HG02759 (cell line): ENCODE results near the gene FMO4.
"Not testable (repeated sequence)": the region's sequence is repeated elsewhere in the genome, so short reads cannot be mapped to it uniquely, and the experiment has no call there.

Experiments
- ATAC-seq: cut with Tn5 transposase; IDR thresholded peaks from one replicate; pipeline ENCODE4 v1.9.1; 2021; ENCODE audit warnings: mild to moderate bottlenecking, moderate library complexity; ENCODE audit not compliant: unreplicated experiment

The FMO4 gene, protein sequence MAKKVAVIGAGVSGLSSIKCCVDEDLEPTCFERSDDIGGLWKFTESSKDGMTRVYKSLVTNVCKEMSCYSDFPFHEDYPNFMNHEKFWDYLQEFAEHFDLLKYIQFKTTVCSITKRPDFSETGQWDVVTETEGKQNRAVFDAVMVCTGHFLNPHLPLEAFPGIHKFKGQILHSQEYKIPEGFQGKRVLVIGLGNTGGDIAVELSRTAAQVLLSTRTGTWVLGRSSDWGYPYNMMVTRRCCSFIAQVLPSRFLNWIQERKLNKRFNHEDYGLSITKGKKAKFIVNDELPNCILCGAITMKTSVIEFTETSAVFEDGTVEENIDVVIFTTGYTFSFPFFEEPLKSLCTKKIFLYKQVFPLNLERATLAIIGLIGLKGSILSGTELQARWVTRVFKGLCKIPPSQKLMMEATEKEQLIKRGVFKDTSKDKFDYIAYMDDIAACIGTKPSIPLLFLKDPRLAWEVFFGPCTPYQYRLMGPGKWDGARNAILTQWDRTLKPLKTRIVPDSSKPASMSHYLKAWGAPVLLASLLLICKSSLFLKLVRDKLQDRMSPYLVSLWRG

DNA sequence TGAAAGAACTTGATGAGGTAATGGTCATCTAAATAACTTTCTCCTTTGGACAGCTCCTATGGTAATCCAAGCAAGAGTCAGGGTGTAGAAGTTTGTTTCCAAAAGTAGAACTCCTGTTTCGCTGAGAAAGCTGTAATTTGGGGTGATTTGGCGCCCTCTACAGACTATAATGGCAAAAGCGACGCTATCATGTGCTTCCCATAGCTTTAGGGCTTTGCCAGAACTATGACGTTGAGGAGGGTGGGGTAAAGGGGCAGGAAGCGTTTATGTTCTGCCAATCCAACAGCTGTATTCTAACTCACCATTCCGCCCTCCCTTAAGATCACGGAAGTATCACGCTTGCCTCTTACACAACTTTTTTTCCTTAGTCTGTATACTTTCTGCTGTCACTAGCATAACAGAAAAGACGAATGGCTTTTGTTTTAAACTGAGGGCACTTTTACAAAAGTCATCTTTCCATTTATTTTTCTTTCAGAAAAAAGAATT lies at the start of gene FMO4:
TSS of gene FMO4 (plus strand) at position 349 of the 486 bp plus-strand sequence. CDS start 5,643 bp downstream, outside the sequence.
- peak; percentile 99 for ATAC-seq

GRCh38 chr1:171265686-171266085 lies 48.3 kb upstream of the FMO4 start:
- ATAC-seq = no peak

- ATAC-seq = no peak
These were observed 47.1 kb upstream of the FMO4 start for GRCh38 chr1:171266930-171267329.

GRCh38 chr1:171267391-171267790 lies 46.6 kb upstream of the FMO4 start:
- ATAC-seq = no peak

GRCh38 chr1:171270806-171271205 lies 43.2 kb upstream of the FMO4 start:
- no peak for ATAC-seq

DNA sequence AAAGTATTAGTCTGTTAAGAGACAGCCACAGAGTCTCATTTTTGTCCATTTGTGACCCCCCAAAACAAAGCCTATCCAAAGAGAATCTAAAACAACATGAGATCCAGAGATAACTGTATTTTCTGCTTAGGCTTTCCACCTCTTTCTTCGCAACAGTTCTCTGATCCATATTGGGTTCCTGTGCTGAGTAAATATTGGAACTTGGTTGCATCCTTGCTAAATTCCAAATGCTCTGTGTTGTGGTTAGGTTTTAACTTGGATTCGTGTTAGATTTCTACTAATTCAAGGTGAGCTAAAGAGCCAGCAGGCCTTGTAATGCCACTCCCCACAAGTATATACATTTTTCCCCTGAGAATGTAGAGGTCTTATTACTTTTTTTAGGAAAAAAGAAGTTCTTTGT lies 36.4 kb upstream of the FMO4 start:
- ATAC-seq = no peak

GRCh38 chr1:171279234-171279633 lies 34.7 kb upstream of the FMO4 start:
- no peak for ATAC-seq

- no peak for ATAC-seq
These were observed 34.3 kb upstream of the FMO4 start for GRCh38 chr1:171279678-171280077.

- no peak for ATAC-seq
These were observed 33.4 kb upstream of the FMO4 start for GRCh38 chr1:171280599-171280998.

GRCh38 chr1:171286032-171286705 lies 27.8 kb upstream of the FMO4 start:
- peak; percentile 68 for ATAC-seq

DNA sequence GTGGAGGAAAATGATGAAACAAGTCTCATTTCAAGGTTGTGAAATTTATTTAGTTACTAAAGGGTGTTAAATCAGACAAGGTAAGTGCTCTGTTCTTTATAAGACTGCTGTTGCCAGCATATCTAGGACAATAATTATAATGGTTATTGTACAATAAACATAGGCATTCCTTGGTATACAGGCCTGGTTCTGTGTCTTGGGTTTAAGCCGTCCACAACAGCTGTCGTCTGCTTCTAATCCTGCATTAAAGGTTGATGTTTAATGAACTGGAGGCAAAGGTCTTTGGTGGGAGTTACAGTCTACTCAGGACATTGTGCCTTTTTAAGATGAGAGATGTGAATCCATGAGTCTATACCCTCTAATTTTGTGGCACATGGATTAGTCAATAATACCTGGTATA lies 23.4 kb upstream of the FMO4 start:
- ATAC-seq = no peak

DNA sequence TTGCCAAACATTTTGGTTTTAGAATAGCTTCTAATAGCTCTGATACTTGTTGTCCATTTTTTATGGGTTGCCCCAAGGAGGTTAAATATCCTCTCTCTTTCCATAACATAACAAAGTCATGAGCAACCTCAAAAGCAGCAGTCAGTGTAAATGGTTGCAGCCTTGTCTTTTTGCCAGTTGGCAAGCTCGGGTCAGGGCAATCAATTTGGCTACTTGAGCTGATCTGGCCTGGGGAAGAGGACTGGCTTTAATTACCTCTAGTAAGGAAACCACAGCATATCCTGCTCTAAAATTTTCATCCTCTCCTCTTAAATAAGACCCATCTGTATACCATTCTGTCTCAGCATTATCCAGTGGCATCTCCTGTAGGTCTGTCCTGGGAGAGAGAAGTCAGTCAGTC lies 21.2 kb upstream of the FMO4 start:
- no peak for ATAC-seq

- ATAC-seq = not testable (repeated sequence)
These were observed 18.6 kb upstream of the FMO4 start for GRCh38 chr1:171295383-171295782.

DNA sequence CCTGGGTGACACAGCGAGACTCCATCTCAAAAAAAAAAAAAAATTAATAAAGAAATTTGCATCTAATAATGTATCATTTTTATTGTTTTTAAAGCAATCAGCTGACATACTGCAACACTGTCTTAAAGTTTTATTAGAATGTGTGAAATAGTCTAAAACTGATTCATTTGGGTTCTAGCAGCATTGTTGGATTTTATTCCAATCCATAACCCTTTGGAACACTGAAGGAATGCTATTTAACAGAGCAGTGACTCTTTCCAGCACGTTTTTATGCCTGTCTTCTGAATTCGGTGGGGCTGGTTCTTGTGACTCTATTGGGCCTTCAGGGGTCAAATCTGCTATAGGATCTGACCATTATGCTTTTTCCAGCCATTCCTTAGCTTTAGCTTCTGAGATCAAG lies 18.2 kb upstream of the FMO4 start:
- ATAC-seq = no peak

DNA sequence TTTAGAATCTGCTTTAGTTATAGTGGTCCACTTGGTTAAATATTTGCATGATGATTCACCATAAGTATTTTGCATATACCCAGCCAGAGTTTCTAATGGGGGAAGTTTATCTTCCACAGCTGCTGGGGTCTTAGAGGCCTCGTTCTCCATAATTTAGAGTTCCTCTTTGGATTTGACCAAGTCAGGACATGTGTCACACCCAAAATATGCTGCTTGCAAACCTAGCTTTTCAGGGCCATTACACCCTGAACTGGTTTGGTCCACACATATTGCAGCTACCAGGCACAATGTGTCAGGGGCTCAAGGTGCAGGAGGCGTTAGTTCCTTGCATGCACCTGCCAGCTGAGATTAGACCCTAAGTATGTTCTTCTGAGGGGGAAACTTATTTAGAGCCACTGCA lies 17.1 kb upstream of the FMO4 start:
- ATAC-seq = no peak

DNA sequence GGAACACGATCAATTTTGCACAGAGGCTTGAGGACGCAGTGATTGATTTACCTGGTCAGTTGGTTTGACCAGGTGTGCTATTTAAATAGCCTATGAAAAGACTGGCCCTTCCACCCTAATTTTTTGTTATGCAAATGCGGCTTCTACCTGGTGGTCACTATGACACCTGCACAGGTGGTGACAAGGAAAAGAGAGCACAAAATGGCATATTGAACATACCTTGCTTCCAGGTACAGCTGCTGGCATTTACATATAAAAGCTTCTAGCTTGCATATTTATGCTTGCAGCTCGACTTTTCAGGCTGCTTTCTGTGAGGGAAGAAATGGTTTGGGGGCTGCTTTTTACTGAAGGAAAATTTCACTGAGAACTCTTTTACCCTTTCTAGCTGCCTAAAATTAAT lies 15.3 kb upstream of the FMO4 start:
- ATAC-seq = no peak

DNA sequence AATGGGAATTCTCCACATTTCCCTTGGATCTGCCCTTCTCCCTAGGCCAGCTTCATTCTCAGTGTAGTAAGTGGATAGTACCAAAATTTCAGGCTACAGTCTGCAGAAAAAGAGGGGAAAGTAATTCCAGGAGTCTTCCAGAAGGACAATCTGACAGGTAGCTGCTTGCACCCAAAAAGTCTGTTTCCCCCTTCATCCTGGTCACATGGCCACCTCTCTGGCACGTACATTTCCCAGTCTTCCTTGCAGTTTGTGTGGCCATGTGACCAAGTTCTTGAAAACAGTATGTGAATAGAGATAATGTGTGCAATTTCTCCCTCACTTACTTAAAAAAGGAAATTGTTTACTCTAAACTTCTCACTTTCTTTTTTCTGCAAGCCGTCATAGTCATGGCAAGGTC lies 14.6 kb upstream of the FMO4 start:
- ATAC-seq = no peak

DNA sequence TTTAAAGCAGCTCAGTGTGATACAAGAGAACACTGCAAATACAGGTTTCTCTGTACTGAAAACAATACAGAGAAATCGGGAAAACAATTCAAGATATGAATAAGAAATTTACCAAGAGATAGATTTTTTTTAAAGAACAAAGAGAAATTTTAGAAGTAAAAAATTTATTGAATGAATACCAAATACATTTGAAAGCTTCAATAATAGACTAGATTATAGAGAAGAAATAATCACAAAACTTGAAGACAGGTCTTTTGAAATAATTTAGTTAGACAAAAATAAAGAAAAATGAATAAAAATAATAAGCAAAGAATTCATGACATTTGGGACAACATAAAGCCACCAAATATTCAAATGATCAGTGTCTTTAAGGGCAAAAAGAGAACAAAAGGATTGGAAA lies 13.6 kb upstream of the FMO4 start:
- no peak for ATAC-seq

- ATAC-seq = no peak
These were observed 3.3 kb upstream of the FMO4 start for GRCh38 chr1:171310661-171311087.

DNA sequence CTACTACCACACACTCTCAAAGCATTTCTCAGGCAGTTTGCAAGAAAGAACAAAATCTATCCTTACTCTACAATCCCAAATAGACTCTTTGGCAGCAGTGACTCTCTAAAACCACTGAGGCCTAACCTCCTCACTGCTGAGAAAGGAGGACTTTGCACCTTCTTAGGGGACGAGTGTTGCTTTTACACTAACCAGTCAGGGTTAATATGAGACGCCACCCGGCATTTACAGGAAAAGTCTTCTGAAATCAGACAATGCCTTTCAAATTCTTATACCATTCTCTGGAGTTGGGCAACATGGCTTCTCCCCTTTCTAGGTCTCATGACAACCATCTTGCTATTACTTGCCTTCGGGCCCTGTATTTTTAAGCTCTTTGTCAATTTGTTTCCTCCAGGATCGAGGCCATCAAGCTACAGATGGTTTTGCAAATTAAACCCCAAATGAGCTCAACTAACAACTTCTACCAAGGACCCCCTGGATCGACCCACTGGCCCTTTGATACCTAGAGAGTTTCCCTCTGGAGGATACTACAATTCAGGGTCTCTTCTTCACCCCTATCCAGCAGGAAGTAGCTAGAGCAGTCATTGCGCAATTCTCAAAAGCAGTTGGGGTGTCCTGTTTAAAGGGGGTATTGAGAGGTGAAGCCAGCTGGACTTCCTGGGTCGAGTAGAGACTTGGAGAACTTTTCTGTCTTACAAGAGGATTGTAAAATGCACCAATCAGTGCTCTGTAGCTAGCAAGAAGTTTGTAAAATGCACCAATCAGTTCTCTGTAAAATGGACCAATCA lies 2.0 kb upstream of the FMO4 start:
- no peak for ATAC-seq

DNA sequence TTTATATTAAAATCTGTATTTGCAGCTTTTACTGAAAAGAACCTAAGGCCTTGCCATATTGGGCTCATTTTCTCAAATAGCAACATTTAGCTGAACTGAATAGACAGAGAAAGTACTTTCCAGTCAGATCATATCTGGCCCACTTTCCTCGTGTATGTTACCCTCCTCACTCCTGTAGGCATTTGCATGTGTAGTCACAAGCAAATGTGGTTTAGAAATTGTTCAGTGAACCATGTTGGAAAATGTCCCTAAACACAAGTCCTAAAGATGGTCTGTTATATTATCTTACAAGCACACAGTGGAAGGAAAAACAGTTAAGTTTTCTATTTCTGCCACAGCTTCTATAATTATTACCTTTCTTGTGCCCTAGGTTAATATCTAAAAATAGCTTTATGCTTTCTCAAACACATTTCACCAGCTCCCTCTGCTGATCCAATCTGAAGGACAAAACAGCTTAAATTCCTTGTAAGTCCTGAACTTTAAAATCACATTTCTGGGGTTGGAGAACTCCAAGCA lies 606 bp upstream of the FMO4 start:
- peak; percentile 65 for ATAC-seq
